ENCODE results near the gene TCF15. TPM values are rescaled to one million over a fixed set of nuclear protein-coding genes. Genes with fewer than 3 reads are reported as not detected.
A peak's percentile ranks its signal among the peaks of the same experiment; 100 is the strongest.

TCF15 gene
- total and polyA plus RNA-seq, 2 of the 13 experiments (the other 11 are each of a cell fraction or from before 2014, with no cell fraction given): not detected

GRCh38 chr20:561437-562231 lies 48.5 kb downstream of the TCF15 start (continued):
- peak; percentile 39; the same call in 1 of the 2 replicates for TF ChIP-seq LRRFIP1 (CRISPR knock-in tag; conservative IDR thresholded peaks at IDR 0.05)
- peak; percentile 85; the same call in 1 of the 2 replicates for TF ChIP-seq ZNF44 (CRISPR knock-in tag; IDR thresholded peaks at IDR 0.05)
- TF ChIP-seq HNF1B (CRISPR knock-in tag; IDR thresholded peaks at IDR 0.05): peak; percentile 77
- TF ChIP-seq GPN1 (CRISPR knock-in tag; IDR thresholded peaks at IDR 0.05; ENCODE audit: borderline replicate concordance): no peak
- peak; percentile 78 for TF ChIP-seq TEAD3 (CRISPR knock-in tag; optimal IDR thresholded peaks at IDR 0.05; ENCODE audit: borderline replicate concordance)
- TF ChIP-seq KLF16 (CRISPR knock-in tag; IDR thresholded peaks at IDR 0.05): peak in 1 of 2 experiments; percentile 67; a peak in 1 of 4 replicates
- TF ChIP-seq, protein P1, sequence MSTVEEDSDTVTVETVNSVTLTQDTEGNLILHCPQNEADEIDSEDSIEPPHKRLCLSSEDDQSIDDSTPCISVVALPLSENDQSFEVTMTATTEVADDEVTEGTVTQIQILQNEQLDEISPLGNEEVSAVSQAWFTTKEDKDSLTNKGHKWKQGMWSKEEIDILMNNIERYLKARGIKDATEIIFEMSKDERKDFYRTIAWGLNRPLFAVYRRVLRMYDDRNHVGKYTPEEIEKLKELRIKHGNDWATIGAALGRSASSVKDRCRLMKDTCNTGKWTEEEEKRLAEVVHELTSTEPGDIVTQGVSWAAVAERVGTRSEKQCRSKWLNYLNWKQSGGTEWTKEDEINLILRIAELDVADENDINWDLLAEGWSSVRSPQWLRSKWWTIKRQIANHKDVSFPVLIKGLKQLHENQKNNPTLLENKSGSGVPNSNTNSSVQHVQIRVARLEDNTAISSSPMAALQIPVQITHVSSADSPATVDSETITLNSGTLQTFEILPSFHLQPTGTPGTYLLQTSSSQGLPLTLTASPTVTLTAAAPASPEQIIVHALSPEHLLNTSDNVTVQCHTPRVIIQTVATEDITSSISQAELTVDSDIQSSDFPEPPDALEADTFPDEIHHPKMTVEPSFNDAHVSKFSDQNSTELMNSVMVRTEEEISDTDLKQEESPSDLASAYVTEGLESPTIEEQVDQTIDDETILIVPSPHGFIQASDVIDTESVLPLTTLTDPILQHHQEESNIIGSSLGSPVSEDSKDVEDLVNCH (CRISPR knock-in tag; IDR thresholded peaks at IDR 0.05): no peak
- no peak for TF ChIP-seq SMYD3 (CRISPR knock-in tag; IDR thresholded peaks at IDR 0.05)
- peak; percentile 67; the same call in 1 of the 2 replicates for TF ChIP-seq ZNF276 (CRISPR knock-in tag; IDR thresholded peaks at IDR 0.05; ENCODE audit: low read depth)
- TF ChIP-seq ZNF224 (CRISPR knock-in tag; IDR thresholded peaks at IDR 0.05): no peak
- TF ChIP-seq, protein P2, sequence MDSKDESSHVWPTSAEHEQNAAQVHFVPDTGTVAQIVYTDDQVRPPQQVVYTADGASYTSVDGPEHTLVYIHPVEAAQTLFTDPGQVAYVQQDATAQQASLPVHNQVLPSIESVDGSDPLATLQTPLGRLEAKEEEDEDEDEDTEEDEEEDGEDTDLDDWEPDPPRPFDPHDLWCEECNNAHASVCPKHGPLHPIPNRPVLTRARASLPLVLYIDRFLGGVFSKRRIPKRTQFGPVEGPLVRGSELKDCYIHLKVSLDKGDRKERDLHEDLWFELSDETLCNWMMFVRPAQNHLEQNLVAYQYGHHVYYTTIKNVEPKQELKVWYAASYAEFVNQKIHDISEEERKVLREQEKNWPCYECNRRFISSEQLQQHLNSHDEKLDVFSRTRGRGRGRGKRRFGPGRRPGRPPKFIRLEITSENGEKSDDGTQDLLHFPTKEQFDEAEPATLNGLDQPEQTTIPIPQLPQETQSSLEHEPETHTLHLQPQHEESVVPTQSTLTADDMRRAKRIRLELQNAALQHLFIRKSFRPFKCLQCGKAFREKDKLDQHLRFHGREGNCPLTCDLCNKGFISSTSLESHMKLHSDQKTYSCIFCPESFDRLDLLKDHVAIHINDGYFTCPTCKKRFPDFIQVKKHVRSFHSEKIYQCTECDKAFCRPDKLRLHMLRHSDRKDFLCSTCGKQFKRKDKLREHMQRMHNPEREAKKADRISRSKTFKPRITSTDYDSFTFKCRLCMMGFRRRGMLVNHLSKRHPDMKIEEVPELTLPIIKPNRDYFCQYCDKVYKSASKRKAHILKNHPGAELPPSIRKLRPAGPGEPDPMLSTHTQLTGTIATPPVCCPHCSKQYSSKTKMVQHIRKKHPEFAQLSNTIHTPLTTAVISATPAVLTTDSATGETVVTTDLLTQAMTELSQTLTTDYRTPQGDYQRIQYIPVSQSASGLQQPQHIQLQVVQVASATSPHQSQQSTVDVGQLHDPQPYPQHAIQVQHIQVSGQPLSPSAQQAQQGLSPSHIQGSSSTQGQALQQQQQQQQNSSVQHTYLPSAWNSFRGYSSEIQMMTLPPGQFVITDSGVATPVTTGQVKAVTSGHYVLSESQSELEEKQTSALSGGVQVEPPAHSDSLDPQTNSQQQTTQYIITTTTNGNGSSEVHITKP (CRISPR knock-in tag; IDR thresholded peaks at IDR 0.05; ENCODE audit: low read depth): peak; percentile 68; the same call in 1 of the 2 replicates
- TF ChIP-seq, protein P3, sequence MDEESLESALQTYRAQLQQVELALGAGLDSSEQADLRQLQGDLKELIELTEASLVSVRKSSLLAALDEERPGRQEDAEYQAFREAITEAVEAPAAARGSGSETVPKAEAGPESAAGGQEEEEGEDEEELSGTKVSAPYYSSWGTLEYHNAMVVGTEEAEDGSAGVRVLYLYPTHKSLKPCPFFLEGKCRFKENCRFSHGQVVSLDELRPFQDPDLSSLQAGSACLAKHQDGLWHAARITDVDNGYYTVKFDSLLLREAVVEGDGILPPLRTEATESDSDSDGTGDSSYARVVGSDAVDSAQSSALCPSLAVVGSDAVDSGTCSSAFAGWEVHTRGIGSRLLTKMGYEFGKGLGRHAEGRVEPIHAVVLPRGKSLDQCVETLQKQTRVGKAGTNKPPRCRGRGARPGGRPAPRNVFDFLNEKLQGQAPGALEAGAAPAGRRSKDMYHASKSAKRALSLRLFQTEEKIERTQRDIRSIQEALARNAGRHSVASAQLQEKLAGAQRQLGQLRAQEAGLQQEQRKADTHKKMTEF (CRISPR knock-in tag; IDR thresholded peaks at IDR 0.05): peak; percentile 54; the same call in 1 of the 2 replicates

All from HepG2 (cell line).